K562 (cell line): Measurements from ENCODE around the gene KRT6C. TPM values are rescaled to one million over a fixed set of nuclear protein-coding genes. Genes with fewer than 3 reads are reported as not detected.

Experiments
- ATAC-seq: fragments of 200-7000 bp; cut with Tn5 transposase; 3 replicates; pipeline ENCODE4 v1.9.1; 2020; ENCODE audit warnings: moderate library complexity
- BruUV-seq: library from RNA; stranded (reverse); fragments of 400-500 nt; replicated peaks from 2 replicates; lab custom pipeline; 2021; lab: Mats Ljungman, UMichigan
- CTCF ChIA-PET: fragments of 300-600 bp; formaldehyde crosslinking; extraction: SDS; loops from one replicate; lab custom pipeline; 2021; ENCODE audit warnings: low intra/inter-chr PET ratio; lab: Yijun Ruan, JAX
- POLR2A ChIA-PET: fragments of 300-600, 350-650 bp; sonication (Branson Sonifier 250); formaldehyde crosslinking; extraction: SDS; loops from one replicate; lab custom pipeline; 2021; ENCODE audit warnings: antibody characterized with exemption, inconsistent platforms; lab: Yijun Ruan, JAX
- DNase-seq, 4 experiments: peaks; one replicate each; pipeline versions ENCODE4 v3.0.0 to v3.0.0-alpha.2; 2011 to 2018; ENCODE audit warnings: low spot score in 3 of 4, mixed read lengths in 3 of 4; ENCODE audit errors: extremely low read depth in 1 of 4
- FAIRE-seq: peaks from 2 replicates; lab custom pipeline; 2011; peaks lifted over from hg19 to GRCh38; lab: Jason Lieb, UNC
- H2AFZ ChIP-seq: 2 replicates; pipeline ENCODE4 v1.6.0; 2011; ENCODE audit warnings: low read depth, low read length, control low read depth, inconsistent platforms
- H3K27ac ChIP-seq: fragments of 200-600 bp; 3 replicates; pipeline ENCODE4 v1.8.0; 2011; ENCODE audit warnings: low read depth, mild to moderate bottlenecking, control low read depth, inconsistent platforms, low read length, moderate library complexity, mixed read lengths; ENCODE audit errors: extremely low read depth
- H3K27me3 ChIP-seq, 2 experiments: fragments of 300-600 bp in 1 of 2; 2 replicates in 1 of 2; 3 replicates in 1 of 2; pipeline versions ENCODE4 v1.6.0 to v1.8.0; 2011; ENCODE audit warnings: inconsistent platforms in 2 of 2, low read length in 2 of 2, mild to moderate bottlenecking in 1 of 2, mixed read lengths in 1 of 2, moderate library complexity in 1 of 2; ENCODE audit not compliant: control insufficient read depth in 2 of 2, insufficient read depth in 2 of 2
- H3K36me3 ChIP-seq: fragments of 300-600 bp; 3 replicates; pipeline ENCODE4 v1.8.0; 2011; ENCODE audit warnings: mild to moderate bottlenecking, low read length, inconsistent platforms; ENCODE audit not compliant: control insufficient read depth, insufficient read depth
- H3K4me1 ChIP-seq, 2 experiments: fragments of 200-600 bp in 1 of 2; replicated peaks in 1 of 2; 2 replicates in 1 of 2; 3 replicates in 1 of 2; pipeline versions ENCODE4 v1.5.1 to v1.8.0; 2011; ENCODE audit warnings: inconsistent platforms in 2 of 2, low read length in 2 of 2, mild to moderate bottlenecking in 1 of 2, mixed read lengths in 1 of 2, moderate library complexity in 1 of 2; ENCODE audit not compliant: control insufficient read depth in 2 of 2, insufficient read depth in 2 of 2
- H3K4me2 ChIP-seq: 2 replicates; pipeline ENCODE4 v1.6.1; 2011; ENCODE audit warnings: low read length, control low read depth, inconsistent platforms, mixed read lengths; ENCODE audit not compliant: insufficient read depth
- H3K4me3 ChIP-seq: fragments of 200-600 bp; sonication (generic), shearing (Covaris generic); 2 replicates; pipeline ENCODE4 v1.5.1; 2016; ENCODE audit warnings: control low read depth, inconsistent platforms
- H3K79me2 ChIP-seq: fragments of 200-600 bp; 3 replicates; pipeline ENCODE4 v1.8.0; 2011; ENCODE audit warnings: low read length, inconsistent platforms; ENCODE audit not compliant: control insufficient read depth, insufficient read depth
- H3K9ac ChIP-seq, 2 experiments: 2 replicates each; pipeline versions ENCODE4 v1.6.0 to v1.6.1; 2011; ENCODE audit warnings: low read depth in 2 of 2, low read length in 2 of 2, control low read depth in 1 of 2, inconsistent platforms in 1 of 2, mild to moderate bottlenecking in 1 of 2, mixed read lengths in 1 of 2; ENCODE audit not compliant: insufficient read depth in 1 of 2
- H3K9me1 ChIP-seq: one replicate; pipeline ENCODE4 v1.6.0; 2011; ENCODE audit warnings: inconsistent platforms, mild to moderate bottlenecking, low read length, moderate library complexity; ENCODE audit not compliant: control insufficient read depth, insufficient read depth
- H3K9me3 ChIP-seq: replicated peaks from 2 replicates; pipeline ENCODE4 v1.5.1; 2011; ENCODE audit warnings: low read depth, low read length, inconsistent platforms; ENCODE audit not compliant: control insufficient read depth, insufficient read depth
- H4K20me1 ChIP-seq: replicated peaks from 2 replicates; pipeline ENCODE4 v1.6.1; 2011; ENCODE audit warnings: low read length, inconsistent platforms, mixed read lengths; ENCODE audit not compliant: control insufficient read depth, insufficient read depth
- BMI1 ChIP-seq: fragments of 150-350 bp; IDR thresholded peaks from 2 replicates; pipeline ENCODE4 v1.6.1; 2014; ENCODE audit warnings: low read length
- GTF2B ChIP-seq: IDR thresholded peaks from 2 replicates; pipeline ENCODE4 v1.6.1; 2011; ENCODE audit not compliant: insufficient read length; ENCODE audit errors: extremely low read depth
- NFATC3 ChIP-seq: fragments of 450-650 bp; IDR thresholded peaks from 2 replicates; pipeline ENCODE4 v1.6.1; 2017; ENCODE audit warnings: mild to moderate bottlenecking
- RFX5 ChIP-seq: IDR thresholded peaks from 2 replicates; pipeline ENCODE4 v1.6.1; 2011; ENCODE audit warnings: low read depth, mild to moderate bottlenecking, improper control_type of control experiment, low read length
- STAT6 ChIP-seq: sonication (generic); formaldehyde crosslinking; IDR thresholded peaks from 2 replicates; pipeline ENCODE4 v1.8.1; 2023; ENCODE audit warnings: mild to moderate bottlenecking, missing genetic modification reagents
- ZBED1 ChIP-seq: IDR thresholded peaks from 2 replicates; pipeline ENCODE4 v1.6.1; 2014
- ZNF253 ChIP-seq: fragments of 250-450 bp; sonication (Bioruptor Pico); conservative IDR thresholded peaks from 2 replicates; pipeline ENCODE4 v1.6.1; 2021; ENCODE audit warnings: mild to moderate bottlenecking
- WGBS: fragments of 100-300 bp; shearing (Covaris generic); methylation state at CpG from one replicate; pipeline ENCODE4 v1.1.6; 2016; ENCODE audit warnings: low coverage, mixed read lengths; ENCODE audit not compliant: insufficient coverage; ENCODE audit errors: missing lambda C conversion rate; 5-methylcytosine and 5-hydroxymethylcytosine counted together
- in situ Hi-C: fragments of 300-500 bp; cut with MboI; formaldehyde crosslinking; loops from 4 replicates; pipeline ENCODE4 v1.15.0; 2018; ENCODE audit warnings: inconsistent platforms, mixed read lengths
- intact Hi-C: fragments of 100-400 bp; cut with micrococcal nuclease; formaldehyde crosslinking; loops from 2 replicates; pipeline ENCODE4 v1.14.2; 2022
- polyA plus RNA-seq, 8 experiments: library from polyadenylated mRNA; depleted of rRNA in 4 of 8; stranded (reverse) in 5 of 8; unstranded in 3 of 8; fragments of >200 nt; fragmentation: Nextera tagmentation in 2 of 8; fragmentation: Illumina TruSeq in 1 of 8; extraction: Ambion mirVana in 2 of 8; extraction: Trizol in 1 of 8; gene quantifications; 2 replicates each; pipeline versions ENCODE4 v1.2.1 to v1.2.3, GENCODE V29; 2011 to 2014; ENCODE audit warnings: inconsistent platforms in 1 of 8, missing spikeins in 1 of 8
- total RNA-seq, 7 experiments: library from RNA; depleted of rRNA in 6 of 7; stranded (reverse); fragments of >200 nt in 6 of 7; fragmentation: Illumina TruSeq in 2 of 7; extraction: Trizol in 2 of 7; gene quantifications; 2 replicates each; pipeline versions ENCODE4 v1.2.1 to v1.2.3, GENCODE V29; 2011 to 2021; ENCODE audit warnings: low replicate concordance in 1 of 7
- TF ChIP-seq, protein P1 (sequence below): fragments of 450-650 bp; IDR thresholded peaks from 2 replicates; pipeline ENCODE4 v1.7.0; 2016; ENCODE audit warnings: borderline replicate concordance
- TF ChIP-seq, protein P2 (sequence below): fragments of 450-650 bp; conservative IDR thresholded peaks from 2 replicates; pipeline ENCODE4 v1.6.1; 2016; ENCODE audit warnings: missing genetic modification characterization, low read depth, mild to moderate bottlenecking, control low read depth, missing compliant biosample characterization

Gene KRT6C
- total and polyA plus RNA-seq, 9 of the 15 experiments (the other 6 are each of a cell fraction or from before 2014, with no cell fraction given): not detected

GRCh38 chr12:52435659-52435999 lies 38.0 kb downstream of the KRT6C start:
- in situ Hi-C loops: no loop called here

More at GRCh38 chr12:52435659-52435999, 38.0 kb downstream of the KRT6C start:
- 0% methylated on average over 6 of the region's 6 CpGs for WGBS
- 0 out of 2 replicates have a peak, but pooled peaks cover 2% of the 10 kb centered on the region for H4K20me1 ChIP-seq
- no peaks in the 10 kb centered on the region for H3K36me3 ChIP-seq
- no peaks in the 10 kb centered on the region for H3K9me1 ChIP-seq
- CTCF ChIA-PET: no interaction called here
- H3K27me3 ChIP-seq: peaks cover 15 to 53% of the 10 kb centered on the region in 2 experiments
- H3K4me1 ChIP-seq: no peaks in the 10 kb centered on the region
- DNase-seq (no peak), FAIRE-seq (no peak), ATAC-seq (no peak)
- no peak overlapping the region for H3K9ac ChIP-seq
- POLR2A ChIA-PET: interaction anchor here (0.6 kb wide), 2 partner anchors 96 to 457 kb away, joined by 3 read pairs; no protein-coding TSS in a partner anchor
- H3K27ac ChIP-seq: no peak overlapping the region
- H2AFZ ChIP-seq: no peak overlapping the region
- no peak overlapping the region for H3K4me3 ChIP-seq
- no TSS peak for BruUV-seq
- intact Hi-C loops: no loop called here
- no peak for TF ChIP-seq GTF2B
- TF ChIP-seq, protein P1, sequence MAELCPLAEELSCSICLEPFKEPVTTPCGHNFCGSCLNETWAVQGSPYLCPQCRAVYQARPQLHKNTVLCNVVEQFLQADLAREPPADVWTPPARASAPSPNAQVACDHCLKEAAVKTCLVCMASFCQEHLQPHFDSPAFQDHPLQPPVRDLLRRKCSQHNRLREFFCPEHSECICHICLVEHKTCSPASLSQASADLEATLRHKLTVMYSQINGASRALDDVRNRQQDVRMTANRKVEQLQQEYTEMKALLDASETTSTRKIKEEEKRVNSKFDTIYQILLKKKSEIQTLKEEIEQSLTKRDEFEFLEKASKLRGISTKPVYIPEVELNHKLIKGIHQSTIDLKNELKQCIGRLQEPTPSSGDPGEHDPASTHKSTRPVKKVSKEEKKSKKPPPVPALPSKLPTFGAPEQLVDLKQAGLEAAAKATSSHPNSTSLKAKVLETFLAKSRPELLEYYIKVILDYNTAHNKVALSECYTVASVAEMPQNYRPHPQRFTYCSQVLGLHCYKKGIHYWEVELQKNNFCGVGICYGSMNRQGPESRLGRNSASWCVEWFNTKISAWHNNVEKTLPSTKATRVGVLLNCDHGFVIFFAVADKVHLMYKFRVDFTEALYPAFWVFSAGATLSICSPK: no peak
- TF ChIP-seq ZNF253: no peak
- no peak for TF ChIP-seq RFX5
- TF ChIP-seq, protein P2, sequence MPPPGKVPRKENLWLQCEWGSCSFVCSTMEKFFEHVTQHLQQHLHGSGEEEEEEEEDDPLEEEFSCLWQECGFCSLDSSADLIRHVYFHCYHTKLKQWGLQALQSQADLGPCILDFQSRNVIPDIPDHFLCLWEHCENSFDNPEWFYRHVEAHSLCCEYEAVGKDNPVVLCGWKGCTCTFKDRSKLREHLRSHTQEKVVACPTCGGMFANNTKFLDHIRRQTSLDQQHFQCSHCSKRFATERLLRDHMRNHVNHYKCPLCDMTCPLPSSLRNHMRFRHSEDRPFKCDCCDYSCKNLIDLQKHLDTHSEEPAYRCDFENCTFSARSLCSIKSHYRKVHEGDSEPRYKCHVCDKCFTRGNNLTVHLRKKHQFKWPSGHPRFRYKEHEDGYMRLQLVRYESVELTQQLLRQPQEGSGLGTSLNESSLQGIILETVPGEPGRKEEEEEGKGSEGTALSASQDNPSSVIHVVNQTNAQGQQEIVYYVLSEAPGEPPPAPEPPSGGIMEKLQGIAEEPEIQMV (tag): no peak
- TF ChIP-seq ZBED1: no peak
- no peak for TF ChIP-seq NFATC3
- TF ChIP-seq BMI1: no peak
- TF ChIP-seq STAT6: no peak
- no peak overlapping the region for H3K4me2 ChIP-seq
- no peaks in the 10 kb centered on the region for H3K9me3 ChIP-seq
- H3K79me2 ChIP-seq: no peaks in the 10 kb centered on the region
